Right lobe of liver (tissue), 6 donors: ENCODE measurements around the gene GSG1L. TPM values are rescaled to one million over a fixed set of nuclear protein-coding genes. Genes with fewer than 3 reads are reported as not detected.

Experiments
- ATAC-seq, 4 donors: fragments of 200-7000 bp; cut with Tn5 transposase; one replicate each; pipeline ENCODE4 v1.9.1; 2020; ENCODE audit warnings: mild to moderate bottlenecking in 4 of 4, moderate library complexity in 4 of 4
- DNase-seq, 3 donors: peaks; one replicate each; pipeline ENCODE4 v3.0.0-alpha.2; 2020
- H3K27ac ChIP-seq, 3 donors: fragments of 200-600 bp; one replicate each; pipeline ENCODE4 v1.8.0; 2022
- H3K27me3 ChIP-seq, 2 donors: fragments of 200-600 bp; one replicate each; pipeline ENCODE4 v1.8.0; 2022
- H3K36me3 ChIP-seq, 4 donors: fragments of 200-600 bp; sonication (generic) in 1 of 4; one replicate each; pipeline versions ENCODE4 v1.5.1 to v1.8.0; 2017 to 2022; ENCODE audit warnings: control low read depth in 1 of 4
- H3K4me1 ChIP-seq, 4 donors: fragments of 200-600 bp; sonication (generic) in 1 of 4; one replicate each; pipeline versions ENCODE4 v1.5.1 to v1.8.0; 2017 to 2022; ENCODE audit warnings: control low read depth in 1 of 4
- H3K4me3 ChIP-seq, 3 donors: fragments of 200-600 bp; one replicate each; pipeline ENCODE4 v1.8.0; 2022
- H3K9me3 ChIP-seq, 4 donors: fragments of 200-600 bp; sonication (generic) in 1 of 4; one replicate each; pipeline versions ENCODE4 v1.5.1 to v1.8.0; 2017 to 2022; ENCODE audit warnings: control low read depth in 1 of 4
- POLR2A ChIP-seq: fragments of 450-650 bp; IDR thresholded peaks from one replicate; pipeline ENCODE4 v1.6.1; 2017; ENCODE audit warnings: antibody characterized with exemption, mild to moderate bottlenecking
- WGBS: methylation state at CpG from one replicate; pipeline ENCODE4 v1.1.6; 2018; ENCODE audit warnings: low coverage, low lambda C conversion rate; ENCODE audit not compliant: insufficient coverage; ENCODE audit errors: missing lambda C conversion rate; 5-methylcytosine and 5-hydroxymethylcytosine counted together
- intact Hi-C, 2 donors: fragments of 100-400 bp; cut with DNase I; formaldehyde crosslinking; loops; one replicate each; pipeline versions ENCODE4 v1.11.2 to v1.14.1; 2022
- total RNA-seq, 6 experiments: library from RNA; depleted of rRNA in 2 of 6; stranded (reverse); fragments of >200 nt in 2 of 6; fragmentation: NEBNext Ultra II Directional in 3 of 6; extraction: Animal tissue kit (Norgen Biotek cat#: 25700) in 3 of 6; gene quantifications; one replicate each; pipeline versions ENCODE4 v1.1.0 to v1.2.4, GENCODE V29; 2016 to 2023
- TF ChIP-seq, protein P1 (sequence below), 4 donors: fragments of 200-600 bp in 3 of 4; fragments of 450-650 bp in 1 of 4; IDR thresholded peaks; one replicate each; pipeline versions ENCODE4 v1.5.1 to v1.8.0; 2016 to 2022; ENCODE audit warnings: antibody characterized with exemption in 4 of 4, mild to moderate bottlenecking in 2 of 4
- donor health status: DM: no; HTN: yes; CAD: no.
- donor health status: DM: no; HTN: no; CAD: no.
- donor health status: DM: no; HTN: no; CAD: no.
- donor health status: DM: no; HTN: yes; CAD: no.
- donor health status: DM: no; HTN: yes; CAD: no.

GSG1L gene
- total RNA-seq, 6 experiments from 2014 or later: 0.33 TPM; not detected in 5

- no CpG with 5 or more reads among the region's 1 CpG for WGBS
- no peaks in the 10 kb centered on the region for H3K27me3 ChIP-seq
- H3K9me3 ChIP-seq: no peaks in the 10 kb centered on the region
- TF ChIP-seq POLR2A: no peak
- TF ChIP-seq, protein P1, sequence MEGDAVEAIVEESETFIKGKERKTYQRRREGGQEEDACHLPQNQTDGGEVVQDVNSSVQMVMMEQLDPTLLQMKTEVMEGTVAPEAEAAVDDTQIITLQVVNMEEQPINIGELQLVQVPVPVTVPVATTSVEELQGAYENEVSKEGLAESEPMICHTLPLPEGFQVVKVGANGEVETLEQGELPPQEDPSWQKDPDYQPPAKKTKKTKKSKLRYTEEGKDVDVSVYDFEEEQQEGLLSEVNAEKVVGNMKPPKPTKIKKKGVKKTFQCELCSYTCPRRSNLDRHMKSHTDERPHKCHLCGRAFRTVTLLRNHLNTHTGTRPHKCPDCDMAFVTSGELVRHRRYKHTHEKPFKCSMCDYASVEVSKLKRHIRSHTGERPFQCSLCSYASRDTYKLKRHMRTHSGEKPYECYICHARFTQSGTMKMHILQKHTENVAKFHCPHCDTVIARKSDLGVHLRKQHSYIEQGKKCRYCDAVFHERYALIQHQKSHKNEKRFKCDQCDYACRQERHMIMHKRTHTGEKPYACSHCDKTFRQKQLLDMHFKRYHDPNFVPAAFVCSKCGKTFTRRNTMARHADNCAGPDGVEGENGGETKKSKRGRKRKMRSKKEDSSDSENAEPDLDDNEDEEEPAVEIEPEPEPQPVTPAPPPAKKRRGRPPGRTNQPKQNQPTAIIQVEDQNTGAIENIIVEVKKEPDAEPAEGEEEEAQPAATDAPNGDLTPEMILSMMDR (IDR thresholded peaks at IDR 0.05): no peak
- DNase-seq (no peak), ATAC-seq (no peak)
- H3K4me3 ChIP-seq: no peak overlapping the region
- no peaks in the 10 kb centered on the region for H3K4me1 ChIP-seq
- H3K36me3 ChIP-seq: no peaks in the 10 kb centered on the region
- H3K27ac ChIP-seq: no peak overlapping the region
- intact Hi-C loops: no loop called here
These were observed 139.8 kb downstream of the GSG1L start for GRCh38 chr16:27923751-27924150.

- intact Hi-C loops: no loop called here
- no peak overlapping the region for H3K27ac ChIP-seq
- no peak for DNase-seq
- no peaks in the 10 kb centered on the region for H3K27me3 ChIP-seq
- TF ChIP-seq POLR2A: no peak
- TF ChIP-seq, protein P1 (IDR thresholded peaks at IDR 0.05): no peak
- H3K4me3 ChIP-seq: no peak overlapping the region
- WGBS: 29% methylated on average over 3 of the region's 6 CpGs
- ATAC-seq: no peak
- no peaks in the 10 kb centered on the region for H3K4me1 ChIP-seq
- H3K9me3 ChIP-seq: no peaks in the 10 kb centered on the region
- H3K36me3 ChIP-seq: no peaks in the 10 kb centered on the region
These were observed 141.1 kb downstream of the GSG1L start for GRCh38 chr16:27922433-27922832.

GRCh38 chr16:27921134-27921533 is 142.4 kb downstream of the GSG1L start:
- ATAC-seq: no peak
- Histone ChIP-seq H3K4me3 (no peak overlapping the region), H3K36me3 (no peaks in the 10 kb centered on the region), H3K4me1 (no peaks in the 10 kb centered on the region), H3K9me3 (no peaks in the 10 kb centered on the region), H3K27me3 (no peaks in the 10 kb centered on the region), H3K27ac (no peak overlapping the region)
- 41% methylated on average over 4 of the region's 4 CpGs for WGBS
- TF ChIP-seq, protein P1 (IDR thresholded peaks at IDR 0.05): no peak
- TF ChIP-seq POLR2A: no peak
- DNase-seq: no peak
- intact Hi-C loops: no loop called here

DNA sequence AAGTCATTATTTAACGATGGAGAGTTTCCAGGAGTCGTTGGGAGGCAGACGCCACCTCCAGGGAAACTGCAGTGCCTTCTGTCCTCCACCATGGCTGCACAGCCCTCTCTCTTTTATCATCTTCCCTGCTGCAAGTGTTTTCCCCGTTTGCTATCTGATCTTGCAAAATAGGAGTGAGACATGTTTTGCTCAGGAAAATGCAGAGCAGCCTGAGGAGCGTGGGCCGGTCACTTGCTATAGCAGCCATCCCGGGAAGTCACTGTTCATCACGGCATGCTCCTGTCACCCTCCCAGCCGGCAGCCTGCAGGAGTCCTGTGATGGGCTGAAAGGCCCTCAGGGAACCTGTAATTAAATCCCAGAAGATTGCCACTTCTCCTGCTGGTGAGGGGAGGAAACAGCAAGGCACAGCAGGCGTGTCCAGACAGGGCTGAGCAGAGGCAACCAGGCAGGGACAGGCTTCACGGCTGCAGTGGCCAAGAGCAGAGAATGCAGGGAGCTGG is 143.1 kb downstream of the GSG1L start:
- ATAC-seq: no peak
- 6% methylated on average over 11 of the region's 11 CpGs for WGBS

More for the DNA sequence above, 143.1 kb downstream of the GSG1L start:
- Histone ChIP-seq H3K27ac (no peak overlapping the region), H3K9me3 (no peaks in the 10 kb centered on the region), H3K4me3 (no peak overlapping the region), H3K4me1 (no peaks in the 10 kb centered on the region), H3K27me3 (no peaks in the 10 kb centered on the region), H3K36me3 (no peaks in the 10 kb centered on the region)
- intact Hi-C loops: no loop called here
- no peak for DNase-seq
- TF ChIP-seq, protein P1 (IDR thresholded peaks at IDR 0.05): no peak
- TF ChIP-seq POLR2A: no peak
